ENCODE data around the gene PARS2.

PARS2 gene

DNA sequence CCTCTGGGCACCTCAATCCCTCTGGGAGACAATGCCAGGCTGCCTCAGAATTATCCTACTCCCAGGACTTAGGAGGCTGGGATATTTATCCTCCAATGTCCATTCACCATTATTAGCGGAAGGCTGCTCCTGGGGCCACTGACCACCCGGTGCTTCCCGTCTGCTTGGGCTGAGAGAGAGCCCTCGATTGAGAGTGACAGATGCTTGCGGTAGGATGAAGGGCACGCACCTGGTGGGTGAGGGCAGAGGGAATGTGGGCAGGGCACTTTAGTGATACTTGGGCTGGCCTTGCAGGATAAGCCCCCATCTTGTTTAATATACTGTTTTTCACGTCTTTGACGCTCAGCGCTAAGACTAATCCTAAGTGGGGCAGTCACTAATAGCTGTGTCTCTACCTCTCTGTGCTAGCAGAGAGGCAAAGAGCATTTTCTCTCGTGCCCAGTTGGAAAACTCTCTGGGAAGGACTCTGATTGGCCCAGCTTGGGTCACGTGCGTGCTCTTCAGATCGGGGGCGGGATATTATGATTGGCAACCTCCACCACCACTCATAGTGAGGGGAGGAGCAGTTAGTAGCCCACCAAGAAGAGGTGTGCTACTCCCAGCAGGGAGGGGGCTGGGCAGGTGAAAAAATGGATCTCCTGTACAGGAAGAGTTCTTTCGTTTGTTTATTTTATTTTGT, 10.6 kb upstream of the PARS2 start:
- no peak for DNase-seq (ENCODE audit: low read depth)

DNA sequence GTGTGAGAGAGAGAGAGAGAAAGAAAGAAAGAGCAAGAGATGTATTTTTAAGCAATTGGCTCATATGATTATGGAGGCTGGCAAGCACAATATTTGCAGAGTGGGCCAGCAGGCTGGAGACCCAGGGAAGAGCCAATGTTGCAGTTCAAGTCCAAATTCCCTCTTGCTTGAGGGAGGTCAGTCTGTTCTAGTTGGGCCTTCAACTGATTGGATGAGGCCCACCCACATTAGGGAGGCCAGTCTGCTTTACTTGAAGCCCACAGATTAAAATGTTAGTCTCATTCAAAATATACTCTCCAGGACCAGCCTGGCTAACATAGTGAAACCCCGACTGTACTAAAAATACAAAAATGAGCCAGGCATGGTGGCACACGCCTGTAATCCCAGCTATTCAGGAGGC, 8.6 kb upstream of the PARS2 start:
- DNase-seq (ENCODE audit: low read depth): no peak

DNA sequence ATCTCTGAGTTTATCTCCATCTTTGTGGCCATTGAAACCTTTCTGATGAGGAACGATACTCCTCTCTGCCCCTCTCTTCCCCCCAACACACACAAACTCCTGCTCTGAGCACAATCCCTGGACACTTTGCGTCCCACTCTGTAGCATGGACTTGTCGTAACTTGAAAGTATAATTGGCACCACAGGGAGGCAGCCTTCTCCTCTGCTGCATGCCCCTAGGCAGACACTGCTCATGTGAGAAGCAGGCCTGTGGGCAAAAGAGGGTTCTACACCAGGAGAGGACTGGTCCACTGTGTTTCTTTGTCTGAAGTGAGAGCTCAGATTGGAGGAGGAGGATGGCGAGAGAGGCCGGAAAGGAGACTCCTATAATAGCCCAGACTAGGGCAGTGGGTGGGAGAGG, 3.8 kb upstream of the PARS2 start:
- no peak for DNase-seq (ENCODE audit: low read depth)

DNA sequence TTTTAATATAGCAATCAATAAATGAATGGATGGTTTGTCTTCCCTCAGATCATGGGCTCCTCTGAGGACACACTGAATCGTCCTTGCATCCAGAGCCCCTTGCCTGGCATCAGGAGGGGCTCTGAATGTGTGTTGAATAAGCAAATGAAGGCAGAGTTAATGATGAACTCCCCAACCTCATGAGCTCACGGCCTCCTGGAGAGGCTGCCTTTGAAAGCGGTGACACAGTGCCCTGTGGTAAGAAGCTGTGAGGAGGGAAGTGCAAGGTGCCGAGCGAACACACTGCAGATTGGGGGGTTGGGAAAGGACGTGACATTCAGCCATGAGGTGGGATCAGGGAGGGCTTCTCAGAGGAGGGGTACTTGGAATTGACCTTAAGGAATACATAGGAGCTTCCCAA, 3.2 kb upstream of the PARS2 start:
- no peak for DNase-seq (ENCODE audit: low read depth)

DNA sequence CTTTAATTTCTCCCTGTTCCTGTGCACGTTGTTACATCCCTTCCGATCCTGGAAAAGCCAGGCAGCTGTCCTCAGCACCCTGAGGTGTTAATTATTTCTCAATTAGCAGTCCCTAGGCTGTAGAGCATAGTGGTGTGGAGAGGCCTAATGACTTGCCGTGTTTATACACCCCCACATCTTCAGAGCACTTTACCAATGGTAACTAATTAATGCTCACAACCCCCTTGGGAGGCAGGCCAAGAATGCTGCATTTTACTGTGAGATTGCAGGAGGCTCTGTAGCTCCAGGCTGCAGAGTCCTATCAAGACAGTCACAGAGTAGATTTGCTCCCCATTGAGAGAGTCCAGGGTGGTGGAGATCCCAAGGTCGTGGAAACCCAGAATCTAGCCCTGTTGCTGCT, 2.4 kb upstream of the PARS2 start:
- no peak for DNase-seq (ENCODE audit: low read depth)

DNA sequence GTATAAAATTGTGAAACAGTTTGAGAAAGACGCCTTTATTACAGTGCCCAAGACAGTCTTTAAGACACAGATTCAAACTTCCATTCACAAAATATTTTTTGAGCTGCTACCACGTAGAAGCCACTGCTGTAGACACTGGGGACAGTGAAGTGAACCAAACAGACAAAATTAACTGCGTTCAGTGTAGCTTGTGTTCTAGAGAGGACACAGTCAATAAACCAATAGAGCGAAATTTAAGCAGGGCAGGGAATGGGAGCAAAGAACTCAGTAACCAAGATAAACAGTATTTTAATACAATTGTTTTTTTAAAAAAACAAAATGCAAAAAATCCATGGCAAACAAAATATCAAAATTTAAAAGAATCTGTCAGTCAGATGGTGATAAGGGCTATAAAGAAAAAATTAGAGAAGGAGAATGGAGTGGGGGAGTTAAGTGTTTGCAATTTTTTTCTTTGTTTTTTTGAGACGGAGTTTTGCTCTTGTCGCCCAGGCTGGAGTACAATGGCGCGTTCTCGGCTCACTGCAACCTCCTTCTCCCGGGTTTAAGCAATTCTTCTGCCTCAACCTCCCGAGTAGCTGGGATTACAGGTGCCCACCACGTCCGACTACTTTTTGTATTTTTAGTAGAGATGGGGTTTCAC, 719 bp upstream of the PARS2 start:
- no peak for DNase-seq (ENCODE audit: low read depth)

DNA sequence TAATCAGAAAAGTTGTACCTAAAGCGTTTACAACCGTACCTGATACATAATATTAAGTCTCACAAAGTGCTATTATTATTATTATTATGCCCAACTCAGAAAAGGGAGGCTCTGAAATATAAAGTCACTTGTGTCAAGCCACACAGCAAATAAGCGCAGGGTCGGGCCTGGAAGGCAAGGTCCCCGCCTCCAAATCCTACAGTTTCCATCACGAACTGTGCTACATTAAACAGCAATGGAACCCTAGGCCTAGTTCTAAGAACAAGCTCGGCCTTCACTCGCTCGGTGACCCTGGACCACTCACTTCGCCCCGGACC, 549 bp downstream of the PARS2 start:
- DNase-seq (ENCODE audit: low read depth): peak; percentile 3

DNA sequence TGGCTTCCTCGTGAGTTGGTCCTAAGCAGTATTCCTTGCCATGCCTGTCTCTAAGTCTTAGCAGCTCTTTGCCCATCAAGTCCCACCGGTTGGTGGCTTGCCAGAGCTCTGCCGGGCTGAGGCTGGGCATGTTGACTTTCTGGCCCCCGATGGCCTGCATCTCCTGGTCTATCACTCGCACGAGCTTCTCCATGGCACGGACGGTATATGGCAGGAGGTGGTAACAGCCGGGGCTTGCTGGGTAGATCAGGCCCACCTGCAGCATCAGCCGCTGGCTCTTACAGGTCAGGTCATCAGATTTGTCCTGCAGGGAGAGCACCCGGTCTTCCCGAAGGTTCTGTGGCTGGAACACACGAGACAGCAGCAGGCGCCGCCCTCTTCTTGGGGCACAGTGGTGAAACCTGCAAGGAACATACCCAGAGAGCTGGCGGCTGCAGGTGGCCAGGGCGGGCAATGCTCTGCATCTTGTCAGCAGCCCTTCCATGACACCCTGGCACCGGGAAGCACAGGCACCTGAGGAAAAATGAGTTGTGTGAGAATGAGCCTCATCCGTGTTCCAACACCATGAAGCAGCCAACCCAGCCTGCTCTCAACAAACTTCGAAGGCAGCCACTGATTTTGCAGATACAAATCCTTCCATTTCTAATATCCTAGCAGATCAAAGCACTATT, 5.5 kb downstream of the PARS2 start:
- no peak for DNase-seq (ENCODE audit: low read depth)

DNA sequence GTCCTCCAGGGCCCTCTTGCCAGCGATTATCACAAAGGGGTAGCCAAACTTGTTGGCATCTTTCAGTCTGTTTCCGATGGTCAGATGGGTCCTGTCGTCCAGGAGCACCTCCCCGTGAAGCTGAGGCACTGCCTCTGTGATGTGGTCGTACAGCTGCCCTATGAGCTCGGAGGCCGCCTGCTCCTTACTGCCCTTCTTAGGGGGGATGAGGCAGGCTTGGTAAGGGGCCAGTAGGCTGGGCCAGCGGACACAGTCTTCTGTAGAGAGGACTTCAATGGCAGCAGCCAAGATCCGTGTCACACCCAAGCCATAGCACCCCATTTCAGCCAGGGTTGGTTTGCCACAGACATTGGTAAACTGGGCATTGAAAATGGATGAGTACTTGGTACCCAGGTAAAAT, 6.5 kb downstream of the PARS2 start:
- no peak for DNase-seq (ENCODE audit: low read depth)

DNA sequence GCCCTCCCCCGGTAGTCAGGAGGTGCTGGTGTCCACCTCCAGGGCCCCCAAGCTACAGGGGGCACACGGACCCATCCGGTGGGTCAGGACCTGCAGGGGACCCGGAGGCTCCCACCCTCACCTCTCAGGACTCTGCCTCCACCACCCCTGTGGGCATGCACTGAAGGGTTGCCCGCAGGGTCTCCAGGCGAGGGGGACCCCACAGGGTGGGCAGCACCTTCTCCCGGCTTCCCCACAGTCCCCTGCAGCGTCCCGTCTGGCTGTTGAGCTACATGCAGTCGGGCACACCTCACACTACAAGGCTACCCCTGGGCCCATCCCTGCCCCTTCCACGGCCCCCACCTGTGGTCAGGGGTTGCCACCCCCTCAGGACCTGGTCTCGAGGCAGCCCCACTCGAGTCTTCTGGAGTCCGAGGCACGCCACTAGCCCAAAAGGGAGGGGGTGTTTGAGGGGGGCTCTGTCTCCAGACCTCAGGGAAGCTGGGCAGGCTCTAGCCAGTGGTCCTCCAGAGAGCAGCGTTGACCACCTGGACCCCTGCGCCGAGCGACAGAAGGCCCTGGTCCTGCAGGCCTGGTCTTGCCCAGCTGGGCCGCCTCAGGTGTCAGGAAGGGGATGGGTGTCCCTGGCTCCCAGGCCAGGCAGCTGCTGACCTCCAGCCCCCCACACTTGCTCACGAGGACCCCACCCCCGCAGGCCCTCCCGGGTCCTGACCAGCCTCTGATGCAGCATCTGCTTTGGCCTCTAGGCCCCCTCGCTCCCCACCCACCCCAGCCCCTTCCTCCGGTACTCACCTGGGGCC, 9.6 kb downstream of the PARS2 start:
- DNase-seq (ENCODE audit: low read depth): no peak

DNA sequence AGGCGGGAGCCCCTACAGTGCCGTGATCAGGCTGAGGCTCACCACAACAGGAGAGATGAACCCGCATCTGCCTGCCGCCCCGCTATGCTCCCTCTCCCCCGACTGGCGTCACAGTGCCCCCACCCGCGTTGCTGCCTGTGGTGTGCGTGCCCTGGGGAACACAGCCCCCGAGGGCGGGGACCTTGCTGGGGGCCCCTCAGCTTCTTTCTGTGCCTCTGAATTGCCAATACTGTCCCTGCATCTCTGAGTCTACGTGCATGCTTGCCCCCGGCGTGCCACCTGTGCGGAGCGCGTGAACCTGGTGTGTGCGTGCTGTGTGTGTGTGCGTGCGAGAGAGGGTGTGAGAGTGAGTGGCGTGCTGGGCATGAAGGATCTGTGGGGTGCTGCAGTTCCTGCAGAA, 10.3 kb downstream of the PARS2 start:
- DNase-seq (ENCODE audit: low read depth): no peak

DNA sequence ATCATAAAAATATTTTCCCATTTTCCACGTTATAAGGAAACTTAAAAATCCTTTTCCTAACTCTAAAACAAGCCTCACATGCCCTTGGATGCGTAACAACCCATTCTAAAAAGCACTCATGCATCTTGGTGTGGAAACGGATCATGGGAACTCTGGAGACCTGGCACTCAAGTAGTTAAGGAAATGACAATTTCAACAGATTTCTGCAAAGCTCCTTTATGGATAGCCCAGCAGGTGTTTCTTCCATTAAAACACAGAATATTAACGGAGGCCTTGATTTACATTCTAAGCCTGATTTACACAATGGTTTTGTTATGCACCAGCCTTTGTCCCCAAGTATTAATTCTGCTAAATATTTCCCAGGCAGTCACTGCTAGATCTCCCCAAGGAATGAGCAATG, 12.9 kb downstream of the PARS2 start:
- DNase-seq (ENCODE audit: low read depth): no peak

DNA sequence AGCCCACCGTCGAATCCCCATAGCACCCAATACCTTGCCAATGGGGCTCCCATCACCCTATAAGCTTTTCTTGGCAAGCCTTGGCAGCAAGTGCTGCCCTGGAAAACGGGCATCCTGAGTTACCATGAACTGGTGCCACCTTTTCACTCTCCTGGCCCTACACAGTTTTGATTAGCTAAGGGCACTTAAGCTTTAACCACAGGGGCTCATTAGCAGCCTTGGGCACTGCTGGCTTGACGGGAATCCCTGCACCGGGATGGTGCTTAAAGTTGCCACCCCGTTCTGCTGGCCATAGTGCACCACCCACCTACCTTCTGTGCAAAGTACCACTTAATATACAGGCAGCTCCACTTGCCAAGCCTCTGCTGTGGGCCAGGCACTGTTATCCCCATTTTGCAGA, 13.7 kb downstream of the PARS2 start:
- no peak for DNase-seq (ENCODE audit: low read depth)

DNA sequence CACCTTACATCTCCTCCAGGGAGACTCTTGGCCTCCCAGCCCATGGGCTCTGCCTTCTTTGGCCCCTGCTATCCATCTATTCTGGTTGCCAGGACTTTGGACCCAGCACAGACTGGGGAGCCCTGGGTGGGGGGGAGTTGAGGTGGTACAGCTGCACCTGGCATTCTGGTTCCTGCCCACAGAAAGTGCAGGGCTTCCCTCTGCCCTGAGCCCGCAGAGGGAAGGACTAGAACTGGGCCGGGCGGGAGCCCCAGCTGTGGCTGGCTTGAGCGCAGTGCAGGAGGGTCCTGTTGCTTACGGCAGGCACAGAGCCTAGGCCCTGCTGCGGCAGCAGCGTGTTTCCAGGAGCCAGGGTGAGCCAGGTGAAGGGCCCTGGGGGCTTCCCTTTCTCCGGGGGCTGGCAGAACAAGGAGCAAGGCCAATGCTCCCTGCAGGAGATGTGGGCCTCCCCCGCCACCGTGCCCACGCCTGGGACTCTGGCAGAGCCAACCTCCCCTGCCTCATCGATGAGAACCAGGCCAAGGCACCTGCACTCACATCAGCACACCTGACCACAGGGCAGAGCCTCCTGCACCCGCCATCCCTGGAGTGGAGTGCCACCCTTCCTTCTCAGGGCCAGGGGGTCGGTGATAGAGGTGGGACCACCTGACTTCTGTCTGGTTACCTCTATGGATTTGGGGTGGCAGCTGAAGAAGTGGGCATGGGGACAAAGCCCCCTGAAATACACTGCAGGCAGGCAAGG, 16.1 kb downstream of the PARS2 start:
- no peak for DNase-seq (ENCODE audit: low read depth)

DNA sequence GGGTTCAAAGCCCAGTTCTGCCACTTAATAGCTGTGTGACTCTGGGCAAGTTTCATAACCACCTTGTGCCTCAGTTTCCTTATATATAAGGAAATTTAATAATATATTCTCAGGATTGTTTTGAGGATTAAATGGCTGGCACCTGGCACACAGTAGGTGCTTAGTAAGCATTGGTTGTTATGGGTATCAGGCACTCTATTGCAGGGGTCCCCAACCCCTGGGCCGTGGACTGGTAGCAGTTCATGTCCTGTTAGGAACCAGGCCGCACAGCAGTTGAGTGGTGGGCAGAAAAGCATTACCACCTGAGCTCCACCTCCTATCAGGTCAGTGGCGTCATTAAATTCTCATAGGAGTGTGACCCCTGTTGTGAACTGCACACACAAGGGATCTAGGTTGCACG, 18.5 kb downstream of the PARS2 start:
- DNase-seq (ENCODE audit: low read depth): no peak

DNA sequence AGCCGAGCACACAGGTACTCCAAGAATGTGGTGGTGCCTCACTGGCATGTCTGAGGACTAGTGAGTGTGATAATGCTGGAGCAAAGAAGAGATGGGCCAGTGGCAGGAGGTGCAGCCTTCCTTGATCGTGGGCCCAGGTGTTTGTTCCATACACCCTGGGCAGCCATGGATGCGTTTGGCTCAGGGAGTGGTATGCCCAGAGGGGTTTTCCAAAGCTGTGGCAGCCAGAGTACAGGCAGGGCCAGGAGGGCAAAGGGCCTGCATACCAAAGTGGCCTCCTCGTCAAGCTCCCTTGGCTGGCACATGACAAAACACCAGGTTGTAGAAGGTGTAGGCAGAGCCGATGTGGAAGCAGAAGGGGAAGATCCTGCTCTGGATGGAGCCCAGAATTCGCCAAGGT, 19.0 kb downstream of the PARS2 start:
- no peak for DNase-seq (ENCODE audit: low read depth)

DNA sequence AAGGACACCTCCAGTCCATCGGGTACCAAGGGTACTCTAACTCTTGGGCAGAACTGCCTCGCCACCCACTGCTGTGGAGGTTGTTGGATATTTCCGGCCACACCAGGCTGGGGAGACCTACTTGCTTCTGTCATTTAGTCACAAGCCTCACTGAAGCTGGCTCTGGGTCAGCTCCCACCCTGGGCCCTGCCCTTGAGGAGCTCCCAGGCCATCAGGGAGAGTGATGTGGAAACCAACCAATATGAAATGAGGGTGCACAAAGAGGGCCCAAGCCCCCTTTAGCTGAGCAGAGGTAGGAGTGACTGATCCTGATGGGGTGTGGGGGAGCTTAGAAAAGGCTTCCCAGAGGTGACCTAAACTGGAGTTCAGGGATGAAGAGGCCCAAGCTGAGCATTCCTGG, 19.6 kb downstream of the PARS2 start:
- DNase-seq (ENCODE audit: low read depth): no peak

DNA sequence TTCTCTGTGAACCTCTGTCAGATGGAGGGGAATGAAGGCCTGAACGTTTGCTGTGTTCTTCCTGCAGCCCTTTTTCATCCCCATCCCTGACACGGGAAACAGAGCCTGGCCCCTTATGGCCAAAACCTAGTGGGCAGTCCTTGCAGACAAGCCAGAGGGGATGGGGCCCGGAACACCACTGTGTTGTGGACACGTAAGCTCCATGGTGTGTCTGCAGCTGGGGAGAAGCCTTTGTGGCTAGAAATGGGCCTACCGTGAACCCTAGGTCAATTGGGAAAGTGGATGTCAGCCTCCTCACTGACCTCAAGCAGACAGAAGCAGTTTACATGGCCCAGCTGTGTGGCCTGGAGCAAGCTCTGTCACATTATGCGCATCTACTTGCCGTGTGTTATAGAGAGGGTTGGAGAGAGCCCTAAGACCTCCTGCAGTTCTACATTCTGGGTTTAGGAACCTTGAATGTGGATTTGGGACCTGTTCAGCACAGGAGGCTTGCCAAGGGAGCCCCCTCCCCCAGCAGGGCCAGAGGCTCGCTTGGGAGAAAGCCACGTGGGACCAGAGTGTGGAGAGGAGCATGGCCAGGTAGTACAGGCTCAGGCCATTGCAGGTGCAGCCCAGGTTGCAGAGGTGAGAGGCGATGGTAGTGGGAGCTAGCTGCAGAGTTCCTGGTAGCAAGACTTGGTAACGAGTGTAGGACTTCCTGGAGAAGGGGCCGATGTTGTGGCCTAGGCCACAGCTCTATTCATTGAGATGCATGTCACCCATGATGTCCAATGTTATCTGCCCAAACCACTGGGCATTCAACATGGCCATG, 20.7 kb downstream of the PARS2 start:
- no peak for DNase-seq (ENCODE audit: low read depth)

DNA sequence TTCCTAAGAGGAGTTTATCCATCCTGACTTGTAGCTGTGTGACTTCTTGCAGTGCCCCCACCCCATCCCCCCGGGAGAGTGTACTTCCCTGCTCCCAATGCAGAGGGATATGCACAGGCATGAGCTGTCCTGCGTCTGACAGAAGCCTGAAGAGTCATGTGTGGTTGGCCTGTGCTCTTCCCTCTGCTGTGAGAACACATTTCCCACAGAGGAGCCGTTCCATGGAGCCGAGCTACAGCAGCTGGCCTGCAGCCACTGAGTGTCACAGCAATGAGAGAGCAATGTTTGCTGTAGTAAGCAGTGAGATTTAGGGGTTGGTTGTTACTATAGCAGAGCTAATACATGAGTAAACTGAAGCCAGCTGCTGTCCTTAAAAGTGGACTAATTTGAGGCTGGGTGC, 22.0 kb downstream of the PARS2 start:
- no peak for DNase-seq (ENCODE audit: low read depth)

DNA sequence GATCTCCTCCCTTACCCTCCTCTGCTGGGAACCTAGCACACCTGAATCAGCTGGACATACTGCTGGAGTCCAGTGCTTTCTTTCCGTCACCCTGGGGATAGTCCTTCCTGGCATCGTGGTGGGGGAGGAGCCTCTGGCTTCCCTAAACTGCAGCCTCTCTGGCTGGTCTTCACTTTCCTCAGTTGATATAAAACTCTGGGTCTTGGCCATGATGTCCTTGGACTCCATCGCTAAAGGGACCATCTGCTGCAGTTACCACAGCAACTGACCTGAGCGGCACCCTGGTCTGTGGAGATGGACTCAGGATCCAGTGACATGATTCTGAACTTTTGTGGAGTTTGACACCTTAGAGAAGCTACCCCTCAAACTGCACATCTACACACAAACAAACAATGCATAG, 22.8 kb downstream of the PARS2 start:
- DNase-seq (ENCODE audit: low read depth): no peak

DNA sequence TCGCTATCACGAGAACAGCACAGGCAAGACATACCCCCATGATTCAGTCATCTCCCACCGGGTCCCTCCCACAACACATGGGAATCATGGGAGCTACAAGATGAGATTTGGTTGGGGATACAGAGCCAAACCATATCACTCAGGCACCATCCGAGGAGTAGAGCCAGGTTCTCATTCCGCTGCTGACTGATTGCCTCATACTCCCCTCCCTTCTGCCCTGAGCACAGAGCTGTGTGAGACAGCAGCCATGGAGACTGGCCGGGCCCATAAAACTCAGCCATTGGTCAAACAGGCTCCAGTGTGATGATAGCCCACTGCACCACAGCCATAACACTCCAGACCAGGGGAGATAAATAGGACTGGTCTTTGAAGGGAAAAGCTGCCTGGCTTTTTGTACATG, 26.1 kb downstream of the PARS2 start:
- no peak for DNase-seq (ENCODE audit: low read depth)

DNA sequence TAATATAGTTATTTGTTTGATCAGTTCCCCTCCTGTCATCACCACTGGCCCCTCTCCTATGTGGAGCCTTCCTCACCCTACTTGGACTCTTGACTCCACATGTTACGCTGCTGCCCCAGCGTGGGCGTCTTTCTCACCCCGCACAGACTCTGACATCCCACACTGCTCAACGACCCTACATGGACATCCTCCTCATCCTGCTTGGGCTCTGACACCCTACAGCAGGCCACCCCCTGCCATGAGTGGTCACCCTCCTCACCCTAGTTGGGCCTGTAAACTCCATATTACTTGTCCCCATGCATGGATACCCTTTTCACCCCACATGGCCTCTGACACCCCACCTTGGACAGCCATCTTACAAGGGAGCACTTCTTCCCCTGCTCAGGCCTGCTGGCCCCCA, 27.6 kb downstream of the PARS2 start:
- no peak for DNase-seq (ENCODE audit: low read depth)

All from stimulated activated CD8-positive, alpha-beta memory T cell treated with anti-CD3 and anti-CD28 coated beads, Interleukin-4, amount 100 ng/mL, for 24 hours (primary cell).